Cardiac muscle cell (in vitro differentiated cells and primary cell): Measurements from ENCODE around the gene SLC8A3. TPM values are rescaled to one million over a fixed set of nuclear protein-coding genes. Genes with fewer than 3 reads are reported as not detected.

Experiments used
- DNase-seq, 2 donors: peaks; one replicate each; pipeline versions ENCODE4 v3.0.0 to v3.0.0-alpha.2; 2010 to 2017; ENCODE audit warnings: low read depth in 1 of 2, low spot score in 1 of 2
- H3K27ac ChIP-seq: fragments of 200-600 bp; sonication (generic); 2 replicates; pipeline ENCODE4 v1.5.1; 2016
- H3K27me3 ChIP-seq: fragments of 200-600 bp; sonication (generic); 2 replicates; pipeline ENCODE4 v1.6.0; 2016; ENCODE audit warnings: control low read depth
- H3K36me3 ChIP-seq: fragments of 200-600 bp; sonication (generic); 2 replicates; pipeline ENCODE4 v1.5.1; 2016; ENCODE audit warnings: control low read depth
- H3K4me1 ChIP-seq: fragments of 200-600 bp; sonication (generic); 2 replicates; pipeline ENCODE4 v1.8.1; 2017; ENCODE audit warnings: low read depth, mild to moderate bottlenecking, mixed run types
- H3K4me3 ChIP-seq: fragments of 200-600 bp; sonication (generic); 2 replicates; pipeline ENCODE4 v1.5.1; 2016; ENCODE audit warnings: mild to moderate bottlenecking
- H3K9me3 ChIP-seq: fragments of 200-600 bp; sonication (generic); 2 replicates; pipeline ENCODE4 v1.5.1; 2017; ENCODE audit warnings: low read depth, mild to moderate bottlenecking, control low read depth
- polyA plus RNA-seq: library from polyadenylated mRNA; unstranded; fragments of >200 nt; fragmentation: Nextera tagmentation; extraction: Ambion mirVana; gene quantifications from 2 replicates; pipeline ENCODE4 v1.2.1, GENCODE V29; 2016
- total RNA-seq: library from RNA; depleted of rRNA; stranded (reverse); fragments of >200 nt; gene quantifications from 2 replicates; pipeline ENCODE4 v1.2.3, GENCODE V29; 2016
- TF ChIP-seq, protein P1 (sequence below): IDR thresholded peaks from 2 replicates; pipeline ENCODE4 v1.5.1; 2012; ENCODE audit warnings: low read depth, mild to moderate bottlenecking, low read length

SLC8A3 gene
- total and polyA plus RNA-seq, 2 experiments from 2014 or later, result 0.09 to 1.0 TPM

DNA sequence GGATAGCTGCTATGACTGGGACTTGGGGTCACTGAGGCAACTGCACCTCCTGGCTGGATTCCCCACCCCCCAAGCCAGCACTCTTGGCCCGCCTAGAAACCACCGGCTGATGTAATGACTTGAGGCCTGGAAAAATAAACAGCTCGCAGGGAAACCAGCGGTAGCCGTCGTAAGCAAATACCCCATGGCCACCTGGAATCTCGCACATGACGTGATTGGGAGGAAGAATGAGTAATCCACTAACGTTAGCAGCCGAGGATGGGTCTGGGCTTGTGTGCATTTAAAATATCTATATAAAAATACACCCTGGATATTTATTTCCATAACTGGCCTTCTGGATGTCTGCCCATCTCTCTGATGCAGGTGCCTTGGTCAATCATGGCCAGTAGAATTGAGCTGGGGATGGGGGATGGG is 189.5 kb downstream of the SLC8A3 start:
- DNase-seq, result peak in 1 of 2 donors; percentile 89
- no peaks in the 10 kb centered on the region for H3K36me3 ChIP-seq

DNA sequence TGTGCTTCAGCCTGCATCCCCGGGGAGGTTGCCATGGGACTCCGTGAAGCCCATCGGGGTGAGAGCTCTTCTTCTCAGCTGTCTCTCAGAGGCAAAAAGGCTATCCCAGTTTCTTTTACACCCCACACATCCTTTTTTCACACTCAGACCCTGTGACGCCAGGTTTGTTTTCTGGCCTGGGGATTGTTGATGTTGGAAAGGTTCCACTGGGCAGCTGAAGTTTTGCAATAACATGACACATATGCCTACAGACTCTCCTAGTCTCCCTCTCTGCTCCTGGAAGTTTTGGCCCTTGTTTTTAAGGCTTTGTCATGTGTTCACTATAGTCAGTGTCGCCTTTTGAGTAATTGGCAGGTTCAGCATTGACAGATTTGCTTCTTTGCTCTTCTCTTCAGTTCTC is 190.9 kb downstream of the SLC8A3 start:
- Histone ChIP-seq H3K4me3 (no peak overlapping the region), H3K36me3 (no peaks in the 10 kb centered on the region), H3K4me1 (no peaks in the 10 kb centered on the region), H3K27me3 (no peaks in the 10 kb centered on the region), H3K9me3 (no peaks in the 10 kb centered on the region), H3K27ac (no peak overlapping the region)
- DNase-seq, result peak in 1 of 2 donors; percentile 90
- TF ChIP-seq, protein P1, sequence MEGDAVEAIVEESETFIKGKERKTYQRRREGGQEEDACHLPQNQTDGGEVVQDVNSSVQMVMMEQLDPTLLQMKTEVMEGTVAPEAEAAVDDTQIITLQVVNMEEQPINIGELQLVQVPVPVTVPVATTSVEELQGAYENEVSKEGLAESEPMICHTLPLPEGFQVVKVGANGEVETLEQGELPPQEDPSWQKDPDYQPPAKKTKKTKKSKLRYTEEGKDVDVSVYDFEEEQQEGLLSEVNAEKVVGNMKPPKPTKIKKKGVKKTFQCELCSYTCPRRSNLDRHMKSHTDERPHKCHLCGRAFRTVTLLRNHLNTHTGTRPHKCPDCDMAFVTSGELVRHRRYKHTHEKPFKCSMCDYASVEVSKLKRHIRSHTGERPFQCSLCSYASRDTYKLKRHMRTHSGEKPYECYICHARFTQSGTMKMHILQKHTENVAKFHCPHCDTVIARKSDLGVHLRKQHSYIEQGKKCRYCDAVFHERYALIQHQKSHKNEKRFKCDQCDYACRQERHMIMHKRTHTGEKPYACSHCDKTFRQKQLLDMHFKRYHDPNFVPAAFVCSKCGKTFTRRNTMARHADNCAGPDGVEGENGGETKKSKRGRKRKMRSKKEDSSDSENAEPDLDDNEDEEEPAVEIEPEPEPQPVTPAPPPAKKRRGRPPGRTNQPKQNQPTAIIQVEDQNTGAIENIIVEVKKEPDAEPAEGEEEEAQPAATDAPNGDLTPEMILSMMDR, result no peak

More for the DNA sequence above, 189.5 kb downstream of the SLC8A3 start:
- Histone ChIP-seq H3K27me3 (no peaks in the 10 kb centered on the region), H3K4me3 (no peak overlapping the region), H3K27ac (no peak overlapping the region), H3K9me3 (no peaks in the 10 kb centered on the region), H3K4me1 (no peaks in the 10 kb centered on the region)
- TF ChIP-seq, protein P1, result no peak

DNA sequence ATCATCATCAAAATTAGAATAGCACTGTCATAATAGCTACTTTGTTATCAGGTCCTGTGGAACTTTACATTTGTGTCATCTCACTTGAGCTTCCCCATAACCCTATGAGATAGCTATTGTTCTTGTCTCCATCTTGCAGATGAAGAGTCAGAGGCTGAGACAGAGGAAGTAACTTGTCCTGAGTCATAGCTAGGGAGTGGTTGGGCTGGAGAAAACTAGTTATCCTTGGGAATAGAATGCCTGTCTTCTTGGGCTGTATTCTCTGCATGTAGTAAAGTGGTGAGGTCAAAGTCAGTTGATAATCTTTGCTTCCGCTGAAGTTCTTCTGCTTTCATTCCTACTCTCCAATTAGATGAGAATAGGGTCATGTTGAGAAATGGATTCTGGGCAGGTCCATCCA is 192.5 kb downstream of the SLC8A3 start:
- Histone ChIP-seq H3K4me3 (no peak overlapping the region), H3K4me1 (peaks cover 3% of the 10 kb centered on the region), H3K9me3 (no peaks in the 10 kb centered on the region), H3K27ac (no peak overlapping the region), H3K36me3 (no peaks in the 10 kb centered on the region), H3K27me3 (no peaks in the 10 kb centered on the region)
- peak in 1 of 2 donors; percentile 36 for DNase-seq
- TF ChIP-seq, protein P1, result no peak

Other genes starting within 250 kb of the SLC8A3 start
- 27.3 and 30.4 TPM in 2 replicates for gene COX16, start 170.7 kb upstream of the SLC8A3 start, total RNA-seq
- 77.3 and 101 TPM in 2 replicates for gene COX16, start 170.7 kb upstream of the SLC8A3 start, polyA plus RNA-seq
- 19.2 and 20.0 TPM in 2 replicates for gene SYNJ2BP, start 228.1 kb upstream of the SLC8A3 start, total RNA-seq
- gene SYNJ2BP, start 228.1 kb upstream of the SLC8A3 start, polyA plus RNA-seq, result 39.3 and 46.8 TPM in 2 replicates